Suprapubic skin (tissue), 4 donors: ENCODE measurements around the gene PNMA8A. TPM values are rescaled to one million over a fixed set of nuclear protein-coding genes. Genes with fewer than 3 reads are reported as not detected.

ENCODE experiments used
- DNase-seq, 2 donors: peaks; one replicate each; pipeline ENCODE4 v3.0.0-alpha.2; 2019; ENCODE audit warnings: low spot score in 2 of 2
- H3K27ac ChIP-seq: fragments of 200-600 bp; sonication (generic); one replicate; pipeline ENCODE4 v1.5.1; 2019
- H3K27me3 ChIP-seq: fragments of 200-600 bp; sonication (generic); one replicate; pipeline ENCODE4 v1.5.1; 2019
- H3K36me3 ChIP-seq: fragments of 200-600 bp; sonication (generic); one replicate; pipeline ENCODE4 v1.5.1; 2019
- H3K4me1 ChIP-seq: fragments of 200-600 bp; sonication (generic); one replicate; pipeline ENCODE4 v1.5.1; 2019
- H3K4me3 ChIP-seq: fragments of 200-600 bp; sonication (generic); one replicate; pipeline ENCODE4 v1.5.1; 2019; ENCODE audit warnings: mild to moderate bottlenecking
- H3K9me3 ChIP-seq: fragments of 200-600 bp; sonication (generic); one replicate; pipeline ENCODE4 v1.5.1; 2019
- EP300 ChIP-seq: sonication (generic); formaldehyde crosslinking; IDR thresholded peaks from one replicate; pipeline ENCODE4 v1.6.1; 2017; ENCODE audit warnings: antibody characterized with exemption
- POLR2A ChIP-seq, 2 donors: fragments of 450-650 bp; IDR thresholded peaks; one replicate each; pipeline ENCODE4 v1.6.1; 2017; ENCODE audit warnings: antibody characterized with exemption in 2 of 2, mild to moderate bottlenecking in 2 of 2, moderate library complexity in 2 of 2
- POLR2AphosphoS5 ChIP-seq, 3 donors: sonication (generic); formaldehyde crosslinking; IDR thresholded peaks; one replicate each; pipeline ENCODE4 v1.6.1; 2017; ENCODE audit warnings: antibody characterized with exemption in 3 of 3
- WGBS: methylation state at CpG from one replicate; pipeline ENCODE4 v1.1.5; 2018; 5-methylcytosine and 5-hydroxymethylcytosine counted together
- total RNA-seq, 4 donors: library from RNA; depleted of rRNA; stranded (reverse); fragments of >200 nt; gene quantifications; one replicate each; pipeline ENCODE4 v1.1.0, GENCODE V29; 2016
- TF ChIP-seq, protein P1 (sequence below), 2 donors: fragments of 200-600 bp in 1 of 2; fragments of 450-650 bp in 1 of 2; sonication (generic) in 1 of 2; IDR thresholded peaks; one replicate each; pipeline ENCODE4 v1.5.1; 2016 to 2019; ENCODE audit warnings: antibody characterized with exemption in 2 of 2, mild to moderate bottlenecking in 1 of 2, moderate library complexity in 1 of 2

PNMA8A gene
- total RNA-seq, 4 donors from 2014 or later = 0.72 to 3.9 (median 1.4) TPM

DNA sequence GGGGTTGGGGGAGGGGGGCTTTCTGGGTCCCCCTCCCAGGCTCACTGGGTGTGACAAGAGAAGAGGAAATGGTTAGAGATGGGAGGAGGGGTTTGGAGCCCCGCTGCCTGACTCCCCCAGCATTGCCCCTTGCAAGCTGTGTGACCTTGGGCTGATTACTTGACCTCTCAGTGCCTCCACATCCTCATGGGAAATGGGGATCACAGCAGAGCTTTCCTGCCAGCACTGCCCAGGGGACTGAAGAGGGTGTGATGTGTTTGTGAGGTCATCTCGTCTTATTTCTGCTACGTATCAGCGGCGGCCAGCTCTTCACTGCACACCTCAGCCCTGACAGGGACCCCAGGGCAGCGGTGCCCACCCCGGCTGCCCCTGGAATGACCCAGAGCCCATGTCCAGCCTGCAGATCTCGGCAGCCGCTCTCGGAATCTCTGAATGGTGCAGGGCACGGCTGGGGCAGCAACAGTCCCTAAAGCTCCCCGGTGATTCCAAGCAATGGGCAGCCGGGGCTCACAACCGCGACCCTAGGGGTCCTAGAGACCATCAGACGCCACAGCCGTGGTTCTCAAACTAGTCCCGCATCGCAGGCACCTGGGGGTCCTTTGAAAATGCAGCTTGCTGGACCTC, 15.9 kb upstream of the PNMA8A start:
- Histone ChIP-seq H3K9me3 (no peaks in the 10 kb centered on the region), H3K4me3 (peak overlapping the region; percentile 41), H3K27ac (no peak overlapping the region), H3K4me1 (peaks cover 51% of the 10 kb centered on the region), H3K27me3 (peaks cover 41% of the 10 kb centered on the region), H3K36me3 (no peaks in the 10 kb centered on the region)
- TF ChIP-seq EP300 (no peak), POLR2AphosphoS5 (IDR thresholded peaks at IDR 0.05) (no peak), POLR2A (IDR thresholded peaks at IDR 0.05) (no peak)
- TF ChIP-seq, protein P1, sequence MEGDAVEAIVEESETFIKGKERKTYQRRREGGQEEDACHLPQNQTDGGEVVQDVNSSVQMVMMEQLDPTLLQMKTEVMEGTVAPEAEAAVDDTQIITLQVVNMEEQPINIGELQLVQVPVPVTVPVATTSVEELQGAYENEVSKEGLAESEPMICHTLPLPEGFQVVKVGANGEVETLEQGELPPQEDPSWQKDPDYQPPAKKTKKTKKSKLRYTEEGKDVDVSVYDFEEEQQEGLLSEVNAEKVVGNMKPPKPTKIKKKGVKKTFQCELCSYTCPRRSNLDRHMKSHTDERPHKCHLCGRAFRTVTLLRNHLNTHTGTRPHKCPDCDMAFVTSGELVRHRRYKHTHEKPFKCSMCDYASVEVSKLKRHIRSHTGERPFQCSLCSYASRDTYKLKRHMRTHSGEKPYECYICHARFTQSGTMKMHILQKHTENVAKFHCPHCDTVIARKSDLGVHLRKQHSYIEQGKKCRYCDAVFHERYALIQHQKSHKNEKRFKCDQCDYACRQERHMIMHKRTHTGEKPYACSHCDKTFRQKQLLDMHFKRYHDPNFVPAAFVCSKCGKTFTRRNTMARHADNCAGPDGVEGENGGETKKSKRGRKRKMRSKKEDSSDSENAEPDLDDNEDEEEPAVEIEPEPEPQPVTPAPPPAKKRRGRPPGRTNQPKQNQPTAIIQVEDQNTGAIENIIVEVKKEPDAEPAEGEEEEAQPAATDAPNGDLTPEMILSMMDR (IDR thresholded peaks at IDR 0.05) = no peak
- WGBS = 23% methylated on average over 13 of the region's 19 CpGs
- no peak for DNase-seq

- H3K27me3 ChIP-seq = peaks cover 41% of the 10 kb centered on the region
- H3K9me3 ChIP-seq = no peaks in the 10 kb centered on the region
- no peaks in the 10 kb centered on the region for H3K36me3 ChIP-seq
- WGBS = 98% methylated on average over 3 of the region's 3 CpGs
- DNase-seq = no peak
- H3K27ac ChIP-seq = no peak overlapping the region
- H3K4me1 ChIP-seq = peaks cover 46% of the 10 kb centered on the region
- TF ChIP-seq POLR2AphosphoS5 (IDR thresholded peaks at IDR 0.05) (no peak), EP300 (no peak), POLR2A (IDR thresholded peaks at IDR 0.05) (no peak)
- TF ChIP-seq, protein P1 (IDR thresholded peaks at IDR 0.05) = no peak
- H3K4me3 ChIP-seq = no peak overlapping the region
These were observed 15.0 kb upstream of the PNMA8A start for GRCh38 chr19:46486358-46486757.

- H3K4me3 ChIP-seq = no peak overlapping the region
- H3K27me3 ChIP-seq = peaks cover 32% of the 10 kb centered on the region
- DNase-seq = no peak
- TF ChIP-seq POLR2AphosphoS5 (IDR thresholded peaks at IDR 0.05) = no peak
- H3K36me3 ChIP-seq = no peaks in the 10 kb centered on the region
- peaks cover 32% of the 10 kb centered on the region for H3K4me1 ChIP-seq
- H3K9me3 ChIP-seq = no peaks in the 10 kb centered on the region
- H3K27ac ChIP-seq = no peak overlapping the region
- WGBS = 71% methylated on average over 4 of the region's 4 CpGs
These were observed 13.3 kb upstream of the PNMA8A start for GRCh38 chr19:46484656-46485055.

- Histone ChIP-seq H3K4me1 (peaks cover 11% of the 10 kb centered on the region), H3K9me3 (no peaks in the 10 kb centered on the region), H3K36me3 (no peaks in the 10 kb centered on the region), H3K27me3 (peaks cover 13% of the 10 kb centered on the region), H3K27ac (no peak overlapping the region), H3K4me3 (no peak overlapping the region)
- no peak for DNase-seq
- no peak for TF ChIP-seq POLR2A (IDR thresholded peaks at IDR 0.05)
- TF ChIP-seq EP300 = no peak
- TF ChIP-seq, protein P1 (IDR thresholded peaks at IDR 0.05) = no peak
- TF ChIP-seq POLR2AphosphoS5 (IDR thresholded peaks at IDR 0.05) = no peak
- 58% methylated on average over 3 of the region's 3 CpGs for WGBS
These were observed 11.3 kb upstream of the PNMA8A start for GRCh38 chr19:46482631-46483030.

DNA sequence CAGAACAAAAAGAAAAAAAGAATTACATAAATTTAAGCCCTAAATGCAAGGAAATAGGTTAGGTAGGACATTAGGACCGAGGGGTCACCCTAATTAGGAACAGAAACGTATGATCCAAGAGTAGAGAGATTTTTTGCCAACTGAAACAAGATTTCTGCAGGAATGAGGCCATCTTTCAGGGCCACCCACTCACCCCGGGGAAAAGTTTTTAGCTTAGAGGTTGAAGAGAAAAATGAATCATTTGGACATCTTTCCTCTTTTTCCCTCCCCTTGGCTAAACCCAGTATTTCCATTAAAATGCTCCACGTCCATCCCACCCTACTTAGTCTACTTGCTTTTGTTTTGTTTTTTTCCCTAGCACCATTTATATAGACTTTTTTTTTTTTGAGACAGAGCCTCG, 10.6 kb upstream of the PNMA8A start:
- H3K4me3 ChIP-seq = no peak overlapping the region
- peaks cover 5% of the 10 kb centered on the region for H3K4me1 ChIP-seq
- DNase-seq = no peak
- H3K36me3 ChIP-seq = no peaks in the 10 kb centered on the region
- 35% methylated on average over 5 of the region's 5 CpGs for WGBS
- peaks cover 11% of the 10 kb centered on the region for H3K27me3 ChIP-seq
- H3K27ac ChIP-seq = peak overlapping the region; percentile 69
- TF ChIP-seq, protein P1 (IDR thresholded peaks at IDR 0.05) = no peak
- no peak for TF ChIP-seq POLR2A (IDR thresholded peaks at IDR 0.05)
- no peak for TF ChIP-seq EP300
- no peak for TF ChIP-seq POLR2AphosphoS5 (IDR thresholded peaks at IDR 0.05)
- H3K9me3 ChIP-seq = no peaks in the 10 kb centered on the region
